HEK293 (cell line): ENCODE measurements around the gene GAPDHS.
A peak's percentile ranks its signal among the peaks of the same experiment; 100 is the strongest.

Experiments used
- CTCF ChIA-PET: fragments of 350-600 bp; formaldehyde crosslinking; extraction: SDS; loops from one replicate; lab custom pipeline; 2021; ENCODE audit warnings: antibody characterized with exemption; lab: Yijun Ruan, JAX
- POLR2A ChIA-PET: fragments of 300-600 bp; formaldehyde crosslinking; extraction: SDS; loops from one replicate; lab custom pipeline; 2020; ENCODE audit warnings: antibody characterized with exemption, inconsistent platforms; lab: Yijun Ruan, JAX
- H3K27ac ChIP-seq: fragments of 200-500 bp; sonication (Bioruptor generic); 2 replicates; pipeline ENCODE4 v1.5.1; 2014; ENCODE audit warnings: low read depth, low read length, control low read depth, inconsistent platforms; ENCODE audit errors: extremely low read depth
- H3K36me3 ChIP-seq, 2 experiments: fragments of 200-500 bp in 1 of 2; sonication (Bioruptor generic) in 1 of 2; 1 replicate in 1 of 2; 2 replicates in 1 of 2; pipeline ENCODE4 v1.5.1; 2014 to 2017; ENCODE audit warnings: inconsistent platforms in 2 of 2, low read length in 2 of 2; ENCODE audit not compliant: control insufficient read depth in 2 of 2, insufficient read depth in 1 of 2
- H3K4me1 ChIP-seq: fragments of 200-500 bp; sonication (Bioruptor generic); 2 replicates; pipeline ENCODE4 v1.5.1; 2014; ENCODE audit warnings: mild to moderate bottlenecking, low read length, inconsistent platforms; ENCODE audit not compliant: control insufficient read depth, insufficient read depth
- H3K4me3 ChIP-seq: 2 replicates; pipeline ENCODE4 v1.5.1; 2011; ENCODE audit warnings: low read depth, mild to moderate bottlenecking, control low read depth, low read length, moderate library complexity
- H3K9me3 ChIP-seq: fragments of 200-500 bp; sonication (Bioruptor generic); 2 replicates; pipeline ENCODE4 v1.5.1; 2014; ENCODE audit warnings: low read depth, low read length, inconsistent platforms; ENCODE audit not compliant: control insufficient read depth, insufficient read depth
- EGR2 ChIP-seq: fragments of 450-650 bp; formaldehyde crosslinking; IDR thresholded peaks from 2 replicates; pipeline ENCODE4 v1.5.1; 2016; ENCODE audit warnings: low read depth, missing biosample characterization, missing genetic modification characterization
- KLF1 ChIP-seq: fragments of 450-650 bp; formaldehyde crosslinking; IDR thresholded peaks from 2 replicates; pipeline ENCODE4 v1.5.1; 2016; ENCODE audit warnings: missing biosample characterization, missing genetic modification characterization
- PRDM1 ChIP-seq: fragments of 450-650 bp; formaldehyde crosslinking; IDR thresholded peaks from 2 replicates; pipeline ENCODE4; 2016; ENCODE audit warnings: missing biosample characterization, missing genetic modification characterization
- SALL2 ChIP-seq: fragments of 450-650 bp; formaldehyde crosslinking; IDR thresholded peaks from 2 replicates; pipeline ENCODE4 v1.5.0; 2017; ENCODE audit warnings: missing biosample characterization, mild to moderate bottlenecking, missing genetic modification characterization, borderline replicate concordance
- ZNF114 ChIP-seq: fragments of 450-650 bp; formaldehyde crosslinking; IDR thresholded peaks from 2 replicates; pipeline ENCODE4 v1.5.0; 2017; ENCODE audit warnings: missing biosample characterization, missing genetic modification characterization
- ZNF335 ChIP-seq: fragments of 450-650 bp; formaldehyde crosslinking; conservative IDR thresholded peaks from 2 replicates; pipeline ENCODE4 v1.5.1; 2016; ENCODE audit warnings: missing biosample characterization, missing genetic modification characterization
- ZNF350 ChIP-seq: fragments of 450-650 bp; formaldehyde crosslinking; IDR thresholded peaks from 2 replicates; pipeline ENCODE4 v1.5.0; 2017; ENCODE audit warnings: missing biosample characterization, mild to moderate bottlenecking, missing genetic modification characterization
- ZNF501 ChIP-seq: fragments of 450-650 bp; formaldehyde crosslinking; IDR thresholded peaks from 2 replicates; pipeline ENCODE4 v1.5.1; 2016; ENCODE audit warnings: missing biosample characterization, missing genetic modification characterization
- ZNF549 ChIP-seq: fragments of 450-650 bp; IDR thresholded peaks from 2 replicates; pipeline ENCODE4 v1.5.1; 2018; ENCODE audit warnings: missing biosample characterization, missing genetic modification characterization, mild to moderate bottlenecking, inconsistent platforms, moderate library complexity
- ZNF555 ChIP-seq: fragments of 450-650 bp; formaldehyde crosslinking; conservative IDR thresholded peaks from 2 replicates; pipeline ENCODE4 v1.5.1; 2017; ENCODE audit warnings: missing biosample characterization, mild to moderate bottlenecking, missing genetic modification characterization, inconsistent platforms
- ZNF560 ChIP-seq: fragments of 450-650 bp; formaldehyde crosslinking; IDR thresholded peaks from 2 replicates; pipeline ENCODE4 v1.5.1; 2017; ENCODE audit warnings: missing biosample characterization, missing genetic modification characterization, borderline replicate concordance
- ZNF768 ChIP-seq: fragments of 450-650 bp; formaldehyde crosslinking; IDR thresholded peaks from 2 replicates; pipeline ENCODE4 v1.5.1; 2018; ENCODE audit warnings: missing biosample characterization, mild to moderate bottlenecking, missing genetic modification characterization
- ZNF791 ChIP-seq: fragments of 450-650 bp; formaldehyde crosslinking; IDR thresholded peaks from 2 replicates; pipeline ENCODE4 v1.5.1; 2016; ENCODE audit warnings: missing biosample characterization, missing genetic modification characterization
- ZNF837 ChIP-seq: fragments of 450-650 bp; formaldehyde crosslinking; IDR thresholded peaks from 2 replicates; pipeline ENCODE4 v1.5.1; 2016; ENCODE audit warnings: missing biosample characterization, missing genetic modification characterization
- ZSCAN16 ChIP-seq: fragments of 450-650 bp; formaldehyde crosslinking; IDR thresholded peaks from 2 replicates; pipeline ENCODE4 v1.5.1; 2016; ENCODE audit warnings: missing biosample characterization, missing genetic modification characterization
- ZSCAN23 ChIP-seq: fragments of 450-650 bp; formaldehyde crosslinking; IDR thresholded peaks from 2 replicates; pipeline ENCODE4 v1.5.1; 2016; ENCODE audit warnings: missing biosample characterization, missing genetic modification characterization
- TF ChIP-seq, protein P1 (sequence below): fragments of 450-650 bp; formaldehyde crosslinking; IDR thresholded peaks from 2 replicates; pipeline ENCODE4 v1.5.1; 2016; ENCODE audit warnings: missing biosample characterization, missing genetic modification characterization
- TF ChIP-seq, protein P2 (sequence below): fragments of 450-650 bp; formaldehyde crosslinking; optimal IDR thresholded peaks from 2 replicates; pipeline ENCODE3; 2016; ENCODE audit warnings: missing biosample characterization, mild to moderate bottlenecking, missing genetic modification characterization
- TF ChIP-seq, protein P3 (sequence below): fragments of 450-650 bp; formaldehyde crosslinking; IDR thresholded peaks from 2 replicates; pipeline ENCODE4 v1.5.1; 2016; ENCODE audit warnings: missing biosample characterization, missing genetic modification characterization
- TF ChIP-seq, protein P4 (sequence below): fragments of 450-650 bp; formaldehyde crosslinking; IDR thresholded peaks from 2 replicates; pipeline ENCODE4 v1.5.1; 2016; ENCODE audit warnings: missing biosample characterization, missing genetic modification characterization
- TF ChIP-seq, protein P5 (sequence below): fragments of 450-650 bp; formaldehyde crosslinking; IDR thresholded peaks from 2 replicates; pipeline ENCODE4 v1.5.1; 2016; ENCODE audit warnings: missing biosample characterization, missing genetic modification characterization

GAPDHS gene

DNA sequence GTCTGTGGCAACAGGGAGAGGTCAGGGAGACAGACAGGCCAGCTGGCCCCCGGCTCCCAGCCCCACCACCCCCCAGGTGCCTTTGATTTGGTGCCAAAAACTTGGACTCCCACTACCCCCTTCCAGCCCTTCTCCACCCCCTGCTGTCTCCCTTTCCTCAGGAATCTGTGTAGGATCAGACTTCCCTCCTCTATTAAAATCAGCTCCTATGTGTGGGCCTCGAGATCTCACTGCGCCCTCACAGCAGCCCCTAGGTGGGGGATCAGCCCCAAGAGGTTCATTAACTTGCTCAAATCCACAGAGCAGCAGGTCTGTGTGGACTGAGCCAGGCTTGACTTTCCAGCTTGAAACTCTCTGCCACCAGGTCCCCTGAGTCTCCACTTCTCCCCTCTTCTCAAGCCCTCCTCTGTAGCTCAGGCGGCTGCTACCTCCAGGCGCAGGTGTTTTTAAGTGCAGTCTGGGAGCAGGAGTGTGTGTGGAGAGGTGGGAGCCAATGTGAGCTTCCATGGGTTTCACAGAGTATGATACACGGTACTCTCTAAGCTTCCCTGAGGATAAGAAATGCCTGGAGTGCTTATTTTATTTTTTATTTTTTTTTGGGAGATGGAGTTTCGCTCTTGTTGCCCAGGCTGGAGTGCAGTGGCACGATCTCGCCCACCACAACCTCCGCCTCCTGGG, 1.7 kb downstream of the GAPDHS start (continued):
- no peak for TF ChIP-seq ZNF501 (tag by site-specific recombination)
- TF ChIP-seq ZNF837 (tag by site-specific recombination), result 0 out of 2 replicates have a peak, but pooled peaks have one; percentile 44
- TF ChIP-seq, protein P1, sequence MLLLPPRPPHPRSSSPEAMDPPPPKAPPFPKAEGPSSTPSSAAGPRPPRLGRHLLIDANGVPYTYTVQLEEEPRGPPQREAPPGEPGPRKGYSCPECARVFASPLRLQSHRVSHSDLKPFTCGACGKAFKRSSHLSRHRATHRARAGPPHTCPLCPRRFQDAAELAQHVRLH (tag by site-specific recombination), result no peak
- TF ChIP-seq ZNF350, result no peak
- TF ChIP-seq EGR2 (tag by site-specific recombination), result peak; percentile 67
- TF ChIP-seq ZNF560, result no peak
- TF ChIP-seq ZNF768 (tag by site-specific recombination), result no peak
- no peak for TF ChIP-seq ZNF335 (tag by site-specific recombination)
- no peak for TF ChIP-seq ZNF549
- TF ChIP-seq KLF1 (tag by site-specific recombination), result no peak

DNA sequence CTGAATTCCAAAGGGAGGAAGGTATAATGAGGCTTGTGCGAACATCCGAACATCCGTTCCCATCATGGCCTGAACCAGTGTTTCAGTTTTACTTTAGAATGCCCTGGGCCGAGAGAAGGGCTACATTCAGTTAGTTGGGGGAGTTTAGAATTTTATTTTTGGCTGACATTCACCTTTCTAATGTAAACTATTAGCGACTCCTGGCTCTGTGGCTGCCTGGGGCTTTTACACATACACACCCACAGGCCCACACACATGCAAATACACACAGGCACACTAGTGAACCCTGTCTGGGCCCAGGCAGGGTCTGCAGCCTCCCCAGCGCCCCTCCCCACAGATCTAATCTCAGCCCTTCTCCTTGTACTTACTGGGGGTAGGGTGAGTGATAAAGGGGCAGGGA, 6.1 kb downstream of the GAPDHS start:
- POLR2A ChIA-PET, result interaction anchor here (1.0 kb wide), 1 partner anchor 212 kb away, joined by 3 read pairs; no protein-coding TSS in a partner anchor
- H3K27ac ChIP-seq, result no peak overlapping the region; the same call in 1 of the 2 replicates
- H3K4me1 ChIP-seq, result peaks cover 11% of the 10 kb centered on the region
- CTCF ChIA-PET, result interaction anchor here (0.6 to 3.4 kb wide), 2 partner anchors 9 to 24 kb away, joined by 3 to 18 read pairs; partner anchors contain the start of gene ATP4A
- H3K36me3 ChIP-seq, result peaks cover 39 to 46% of the 10 kb centered on the region in 2 experiments
- no peak for TF ChIP-seq PRDM1 (tag by site-specific recombination)
- TF ChIP-seq, protein P2, sequence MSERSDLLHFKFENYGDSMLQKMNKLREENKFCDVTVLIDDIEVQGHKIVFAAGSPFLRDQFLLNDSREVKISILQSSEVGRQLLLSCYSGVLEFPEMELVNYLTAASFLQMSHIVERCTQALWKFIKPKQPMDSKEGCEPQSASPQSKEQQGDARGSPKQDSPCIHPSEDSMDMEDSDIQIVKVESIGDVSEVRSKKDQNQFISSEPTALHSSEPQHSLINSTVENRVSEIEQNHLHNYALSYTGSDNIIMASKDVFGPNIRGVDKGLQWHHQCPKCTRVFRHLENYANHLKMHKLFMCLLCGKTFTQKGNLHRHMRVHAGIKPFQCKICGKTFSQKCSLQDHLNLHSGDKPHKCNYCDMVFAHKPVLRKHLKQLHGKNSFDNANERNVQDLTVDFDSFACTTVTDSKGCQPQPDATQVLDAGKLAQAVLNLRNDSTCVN (tag by site-specific recombination), result peak; percentile 11
- H3K9me3 ChIP-seq, result no peaks in the 10 kb centered on the region
- H3K4me3 ChIP-seq, result no peak overlapping the region

DNA sequence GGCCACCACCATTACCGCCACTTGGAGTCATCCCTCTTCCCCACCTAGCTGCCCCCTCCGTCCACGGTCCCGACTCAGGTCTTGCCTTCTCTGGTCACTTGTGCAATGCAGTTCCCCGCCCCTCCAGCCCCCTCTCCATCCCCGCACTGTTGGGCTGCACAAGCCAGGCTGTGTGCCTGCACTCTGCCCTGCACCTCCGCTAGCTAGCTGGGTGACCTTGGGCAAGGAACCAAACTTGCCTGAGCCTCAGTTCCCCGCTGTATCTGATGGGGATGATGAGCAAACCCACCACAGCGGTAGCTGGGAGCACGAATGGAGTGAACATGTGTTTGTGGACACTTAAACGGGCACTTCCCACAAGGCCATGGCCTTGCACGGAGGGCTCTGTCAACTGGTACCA, 6.6 kb downstream of the GAPDHS start:
- Histone ChIP-seq H3K4me3 (no peak overlapping the region), H3K27ac (no peak overlapping the region), H3K4me1 (peaks cover 16% of the 10 kb centered on the region), H3K9me3 (no peaks in the 10 kb centered on the region), H3K36me3 (peaks cover 39 to 46% of the 10 kb centered on the region in 2 experiments)
- ChIA-PET POLR2A (no interaction called here), CTCF (interaction anchor here (0.6 to 3.4 kb wide), 3 partner anchors 9 to 23 kb away, joined by 3 to 18 read pairs (median 4); partner anchors contain the start of gene ATP4A)
- no peak for TF ChIP-seq ZNF555 (tag by site-specific recombination)
- TF ChIP-seq, protein P3, sequence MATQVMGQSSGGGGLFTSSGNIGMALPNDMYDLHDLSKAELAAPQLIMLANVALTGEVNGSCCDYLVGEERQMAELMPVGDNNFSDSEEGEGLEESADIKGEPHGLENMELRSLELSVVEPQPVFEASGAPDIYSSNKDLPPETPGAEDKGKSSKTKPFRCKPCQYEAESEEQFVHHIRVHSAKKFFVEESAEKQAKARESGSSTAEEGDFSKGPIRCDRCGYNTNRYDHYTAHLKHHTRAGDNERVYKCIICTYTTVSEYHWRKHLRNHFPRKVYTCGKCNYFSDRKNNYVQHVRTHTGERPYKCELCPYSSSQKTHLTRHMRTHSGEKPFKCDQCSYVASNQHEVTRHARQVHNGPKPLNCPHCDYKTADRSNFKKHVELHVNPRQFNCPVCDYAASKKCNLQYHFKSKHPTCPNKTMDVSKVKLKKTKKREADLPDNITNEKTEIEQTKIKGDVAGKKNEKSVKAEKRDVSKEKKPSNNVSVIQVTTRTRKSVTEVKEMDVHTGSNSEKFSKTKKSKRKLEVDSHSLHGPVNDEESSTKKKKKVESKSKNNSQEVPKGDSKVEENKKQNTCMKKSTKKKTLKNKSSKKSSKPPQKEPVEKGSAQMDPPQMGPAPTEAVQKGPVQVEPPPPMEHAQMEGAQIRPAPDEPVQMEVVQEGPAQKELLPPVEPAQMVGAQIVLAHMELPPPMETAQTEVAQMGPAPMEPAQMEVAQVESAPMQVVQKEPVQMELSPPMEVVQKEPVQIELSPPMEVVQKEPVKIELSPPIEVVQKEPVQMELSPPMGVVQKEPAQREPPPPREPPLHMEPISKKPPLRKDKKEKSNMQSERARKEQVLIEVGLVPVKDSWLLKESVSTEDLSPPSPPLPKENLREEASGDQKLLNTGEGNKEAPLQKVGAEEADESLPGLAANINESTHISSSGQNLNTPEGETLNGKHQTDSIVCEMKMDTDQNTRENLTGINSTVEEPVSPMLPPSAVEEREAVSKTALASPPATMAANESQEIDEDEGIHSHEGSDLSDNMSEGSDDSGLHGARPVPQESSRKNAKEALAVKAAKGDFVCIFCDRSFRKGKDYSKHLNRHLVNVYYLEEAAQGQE (tag by site-specific recombination), result no peak
- TF ChIP-seq, protein P4, sequence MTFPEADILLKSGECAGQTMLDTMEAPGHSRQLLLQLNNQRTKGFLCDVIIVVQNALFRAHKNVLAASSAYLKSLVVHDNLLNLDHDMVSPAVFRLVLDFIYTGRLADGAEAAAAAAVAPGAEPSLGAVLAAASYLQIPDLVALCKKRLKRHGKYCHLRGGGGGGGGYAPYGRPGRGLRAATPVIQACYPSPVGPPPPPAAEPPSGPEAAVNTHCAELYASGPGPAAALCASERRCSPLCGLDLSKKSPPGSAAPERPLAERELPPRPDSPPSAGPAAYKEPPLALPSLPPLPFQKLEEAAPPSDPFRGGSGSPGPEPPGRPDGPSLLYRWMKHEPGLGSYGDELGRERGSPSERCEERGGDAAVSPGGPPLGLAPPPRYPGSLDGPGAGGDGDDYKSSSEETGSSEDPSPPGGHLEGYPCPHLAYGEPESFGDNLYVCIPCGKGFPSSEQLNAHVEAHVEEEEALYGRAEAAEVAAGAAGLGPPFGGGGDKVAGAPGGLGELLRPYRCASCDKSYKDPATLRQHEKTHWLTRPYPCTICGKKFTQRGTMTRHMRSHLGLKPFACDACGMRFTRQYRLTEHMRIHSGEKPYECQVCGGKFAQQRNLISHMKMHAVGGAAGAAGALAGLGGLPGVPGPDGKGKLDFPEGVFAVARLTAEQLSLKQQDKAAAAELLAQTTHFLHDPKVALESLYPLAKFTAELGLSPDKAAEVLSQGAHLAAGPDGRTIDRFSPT (tag by site-specific recombination), result no peak
- TF ChIP-seq ZNF114 (tag by site-specific recombination), result no peak
- TF ChIP-seq ZNF791 (tag by site-specific recombination), result no peak
- TF ChIP-seq ZSCAN16 (tag by site-specific recombination), result no peak
- TF ChIP-seq ZSCAN23, result no peak
- TF ChIP-seq, protein P5, sequence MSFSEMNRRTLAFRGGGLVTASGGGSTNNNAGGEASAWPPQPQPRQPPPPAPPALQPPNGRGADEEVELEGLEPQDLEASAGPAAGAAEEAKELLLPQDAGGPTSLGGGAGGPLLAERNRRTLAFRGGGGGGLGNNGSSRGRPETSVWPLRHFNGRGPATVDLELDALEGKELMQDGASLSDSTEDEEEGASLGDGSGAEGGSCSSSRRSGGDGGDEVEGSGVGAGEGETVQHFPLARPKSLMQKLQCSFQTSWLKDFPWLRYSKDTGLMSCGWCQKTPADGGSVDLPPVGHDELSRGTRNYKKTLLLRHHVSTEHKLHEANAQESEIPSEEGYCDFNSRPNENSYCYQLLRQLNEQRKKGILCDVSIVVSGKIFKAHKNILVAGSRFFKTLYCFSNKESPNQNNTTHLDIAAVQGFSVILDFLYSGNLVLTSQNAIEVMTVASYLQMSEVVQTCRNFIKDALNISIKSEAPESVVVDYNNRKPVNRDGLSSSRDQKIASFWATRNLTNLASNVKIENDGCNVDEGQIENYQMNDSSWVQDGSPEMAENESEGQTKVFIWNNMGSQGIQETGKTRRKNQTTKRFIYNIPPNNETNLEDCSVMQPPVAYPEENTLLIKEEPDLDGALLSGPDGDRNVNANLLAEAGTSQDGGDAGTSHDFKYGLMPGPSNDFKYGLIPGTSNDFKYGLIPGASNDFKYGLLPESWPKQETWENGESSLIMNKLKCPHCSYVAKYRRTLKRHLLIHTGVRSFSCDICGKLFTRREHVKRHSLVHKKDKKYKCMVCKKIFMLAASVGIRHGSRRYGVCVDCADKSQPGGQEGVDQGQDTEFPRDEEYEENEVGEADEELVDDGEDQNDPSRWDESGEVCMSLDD (tag by site-specific recombination), result no peak
- TF ChIP-seq SALL2, result no peak
- TF ChIP-seq, all 188 proteins: peak for 0
